Mesothelial cell of epicardium (in vitro differentiated cells): ENCODE results near the gene RIPPLY3. TPM values are rescaled to one million over a fixed set of nuclear protein-coding genes. Genes with fewer than 3 reads are reported as not detected.

ENCODE experiments used
- DNase-seq, 2 experiments: peaks; one replicate each; pipeline ENCODE4 v3.0.0; 2021; ENCODE audit warnings: low spot score in 2 of 2; ENCODE audit not compliant: unreplicated experiment in 2 of 2
- H3K27ac Mint-ChIP-seq: 2 replicates; pipeline ENCODE4 v1.8.0; 2021; ENCODE audit warnings: mixed read lengths
- H3K27me3 Mint-ChIP-seq: 2 replicates; pipeline ENCODE4 v1.8.0; 2021; ENCODE audit warnings: low read depth, mixed read lengths
- H3K36me3 Mint-ChIP-seq: 2 replicates; pipeline ENCODE4 v1.8.0; 2021; ENCODE audit warnings: mixed read lengths
- H3K4me1 Mint-ChIP-seq: 2 replicates; pipeline ENCODE4 v1.8.0; 2021; ENCODE audit warnings: mixed read lengths
- H3K4me3 Mint-ChIP-seq: 2 replicates; pipeline ENCODE4 v1.8.0; 2021; ENCODE audit warnings: mild to moderate bottlenecking, moderate library complexity, mixed read lengths
- H3K9me3 Mint-ChIP-seq: 2 replicates; pipeline ENCODE4 v1.8.0; 2021; ENCODE audit warnings: mixed read lengths
- CTCF ChIP-seq: fragments of 200-600 bp; sonication (generic); IDR thresholded peaks from one replicate; pipeline ENCODE4 v1.5.0; 2021; ENCODE audit warnings: antibody characterized with exemption; ENCODE audit not compliant: unreplicated experiment
- total RNA-seq: library from RNA; stranded (reverse); gene quantifications from 3 replicates; pipeline ENCODE4 v1.2.1, GENCODE V29; 2021

Gene RIPPLY3
- total RNA-seq, 1 donor from 2014 or later = 0.54 TPM

GRCh38 chr21:36968976-36969375, 37.5 kb upstream of the RIPPLY3 start:
- Mint-ChIP-seq H3K4me3 (no peak overlapping the region), H3K9me3 (no peaks in the 10 kb centered on the region), H3K36me3 (no peaks in the 10 kb centered on the region), H3K27me3 (no peaks in the 10 kb centered on the region), H3K4me1 (peaks cover 12% of the 10 kb centered on the region), H3K27ac (no peak overlapping the region)
- DNase-seq = no peak
- no peak for TF ChIP-seq CTCF

GRCh38 chr21:36973986-36974850, 32.3 kb upstream of the RIPPLY3 start:
- Mint-ChIP-seq H3K9me3 (no peaks in the 10 kb centered on the region), H3K27me3 (no peaks in the 10 kb centered on the region), H3K27ac (no peak overlapping the region), H3K4me3 (no peak overlapping the region), H3K36me3 (no peaks in the 10 kb centered on the region), H3K4me1 (peaks cover 4% of the 10 kb centered on the region)
- no peak for DNase-seq
- TF ChIP-seq CTCF = no peak

- H3K36me3 Mint-ChIP-seq = no peaks in the 10 kb centered on the region
- no peaks in the 10 kb centered on the region for H3K27me3 Mint-ChIP-seq
- H3K9me3 Mint-ChIP-seq = no peaks in the 10 kb centered on the region
- H3K4me3 Mint-ChIP-seq = no peak overlapping the region
- peaks cover 4% of the 10 kb centered on the region for H3K4me1 Mint-ChIP-seq
- no peak for DNase-seq
- H3K27ac Mint-ChIP-seq = no peak overlapping the region
- TF ChIP-seq CTCF = no peak
These were observed 31.7 kb upstream of the RIPPLY3 start for GRCh38 chr21:36974851-36975192.

- no peak for TF ChIP-seq CTCF
- Mint-ChIP-seq H3K27me3 (peaks cover 9% of the 10 kb centered on the region), H3K36me3 (no peaks in the 10 kb centered on the region), H3K27ac (no peak overlapping the region), H3K4me1 (peaks cover 12% of the 10 kb centered on the region), H3K4me3 (no peak overlapping the region), H3K9me3 (no peaks in the 10 kb centered on the region)
- no peak for DNase-seq
These were observed 30.2 kb upstream of the RIPPLY3 start for GRCh38 chr21:36976228-36976861.

GRCh38 chr21:36976882-36977651, 29.4 kb upstream of the RIPPLY3 start:
- Mint-ChIP-seq H3K9me3 (no peaks in the 10 kb centered on the region), H3K4me3 (no peak overlapping the region), H3K4me1 (peaks cover 12% of the 10 kb centered on the region), H3K27ac (no peak overlapping the region), H3K36me3 (no peaks in the 10 kb centered on the region), H3K27me3 (peaks cover 14% of the 10 kb centered on the region)
- TF ChIP-seq CTCF = peak; percentile 64
- DNase-seq = no peak
